Activated CD8-positive, alpha-beta T cell treated with anti-CD3 and anti-CD28 coated beads, Interleukin-2, amount 10 ng/mL, durations not matched to agents 7 days and 5 days (primary cell): ENCODE data around the gene STPG2. TPM values are rescaled to one million over a fixed set of nuclear protein-coding genes. Genes with fewer than 3 reads are reported as not detected.

Experiments
- total RNA-seq, 2 experiments: library from RNA; stranded (reverse); gene quantifications; one replicate each; pipeline ENCODE4 v1.2.3, GENCODE V29; 2021

The STPG2 gene
- total RNA-seq, 2 experiments from 2014 or later, result not detected

Other genes starting within 250 kb of the STPG2 start
- gene RAP1GDS1, start 117.9 kb upstream of the STPG2 start, total RNA-seq, result 10 to 100 TPM; 64.4 to 65.5 TPM